Measurements from ENCODE around the gene SIRT2.

DNA sequence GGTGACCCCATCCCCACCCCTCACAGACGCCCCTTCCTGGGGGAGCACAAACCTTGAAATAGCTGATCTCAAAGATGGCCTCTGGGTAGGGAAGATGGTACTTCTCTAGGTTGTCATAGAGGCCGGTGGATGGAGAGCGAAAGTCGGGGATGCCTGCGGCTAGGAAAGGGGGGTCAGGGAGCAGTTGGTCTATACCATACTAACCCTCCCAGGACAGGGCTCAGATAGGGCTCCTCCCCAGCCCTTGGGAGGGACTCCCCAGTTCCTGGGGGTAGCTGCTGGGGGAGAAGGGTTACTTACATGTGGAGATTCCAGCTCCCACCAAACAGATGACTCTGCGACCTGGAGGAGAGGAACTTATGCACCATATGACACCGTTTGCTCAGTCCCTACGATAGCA is 9.6 kb downstream of the SIRT2 start:
- TF ChIP-seq, protein P1, sequence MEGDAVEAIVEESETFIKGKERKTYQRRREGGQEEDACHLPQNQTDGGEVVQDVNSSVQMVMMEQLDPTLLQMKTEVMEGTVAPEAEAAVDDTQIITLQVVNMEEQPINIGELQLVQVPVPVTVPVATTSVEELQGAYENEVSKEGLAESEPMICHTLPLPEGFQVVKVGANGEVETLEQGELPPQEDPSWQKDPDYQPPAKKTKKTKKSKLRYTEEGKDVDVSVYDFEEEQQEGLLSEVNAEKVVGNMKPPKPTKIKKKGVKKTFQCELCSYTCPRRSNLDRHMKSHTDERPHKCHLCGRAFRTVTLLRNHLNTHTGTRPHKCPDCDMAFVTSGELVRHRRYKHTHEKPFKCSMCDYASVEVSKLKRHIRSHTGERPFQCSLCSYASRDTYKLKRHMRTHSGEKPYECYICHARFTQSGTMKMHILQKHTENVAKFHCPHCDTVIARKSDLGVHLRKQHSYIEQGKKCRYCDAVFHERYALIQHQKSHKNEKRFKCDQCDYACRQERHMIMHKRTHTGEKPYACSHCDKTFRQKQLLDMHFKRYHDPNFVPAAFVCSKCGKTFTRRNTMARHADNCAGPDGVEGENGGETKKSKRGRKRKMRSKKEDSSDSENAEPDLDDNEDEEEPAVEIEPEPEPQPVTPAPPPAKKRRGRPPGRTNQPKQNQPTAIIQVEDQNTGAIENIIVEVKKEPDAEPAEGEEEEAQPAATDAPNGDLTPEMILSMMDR (IDR thresholded peaks at IDR 0.05; ENCODE audit: insufficient read depth, low read length): no peak
- TF ChIP-seq POLR2AphosphoS5 (IDR thresholded peaks at IDR 0.05; ENCODE audit: low read depth): no peak
- TF ChIP-seq GABPA (IDR thresholded peaks at IDR 0.05; ENCODE audit: low read depth): no peak
- TF ChIP-seq SPI1 (IDR thresholded peaks at IDR 0.05; ENCODE audit: borderline replicate concordance, low read depth): no peak
- TF ChIP-seq, protein P2, sequence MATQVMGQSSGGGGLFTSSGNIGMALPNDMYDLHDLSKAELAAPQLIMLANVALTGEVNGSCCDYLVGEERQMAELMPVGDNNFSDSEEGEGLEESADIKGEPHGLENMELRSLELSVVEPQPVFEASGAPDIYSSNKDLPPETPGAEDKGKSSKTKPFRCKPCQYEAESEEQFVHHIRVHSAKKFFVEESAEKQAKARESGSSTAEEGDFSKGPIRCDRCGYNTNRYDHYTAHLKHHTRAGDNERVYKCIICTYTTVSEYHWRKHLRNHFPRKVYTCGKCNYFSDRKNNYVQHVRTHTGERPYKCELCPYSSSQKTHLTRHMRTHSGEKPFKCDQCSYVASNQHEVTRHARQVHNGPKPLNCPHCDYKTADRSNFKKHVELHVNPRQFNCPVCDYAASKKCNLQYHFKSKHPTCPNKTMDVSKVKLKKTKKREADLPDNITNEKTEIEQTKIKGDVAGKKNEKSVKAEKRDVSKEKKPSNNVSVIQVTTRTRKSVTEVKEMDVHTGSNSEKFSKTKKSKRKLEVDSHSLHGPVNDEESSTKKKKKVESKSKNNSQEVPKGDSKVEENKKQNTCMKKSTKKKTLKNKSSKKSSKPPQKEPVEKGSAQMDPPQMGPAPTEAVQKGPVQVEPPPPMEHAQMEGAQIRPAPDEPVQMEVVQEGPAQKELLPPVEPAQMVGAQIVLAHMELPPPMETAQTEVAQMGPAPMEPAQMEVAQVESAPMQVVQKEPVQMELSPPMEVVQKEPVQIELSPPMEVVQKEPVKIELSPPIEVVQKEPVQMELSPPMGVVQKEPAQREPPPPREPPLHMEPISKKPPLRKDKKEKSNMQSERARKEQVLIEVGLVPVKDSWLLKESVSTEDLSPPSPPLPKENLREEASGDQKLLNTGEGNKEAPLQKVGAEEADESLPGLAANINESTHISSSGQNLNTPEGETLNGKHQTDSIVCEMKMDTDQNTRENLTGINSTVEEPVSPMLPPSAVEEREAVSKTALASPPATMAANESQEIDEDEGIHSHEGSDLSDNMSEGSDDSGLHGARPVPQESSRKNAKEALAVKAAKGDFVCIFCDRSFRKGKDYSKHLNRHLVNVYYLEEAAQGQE (IDR thresholded peaks at IDR 0.05; ENCODE audit: insufficient replicate concordance, low read depth): no peak

Data from HL-60 (cell line).